HG03103 (cell line): ENCODE measurements around the gene GALNT9.

Experiments
- ATAC-seq: cut with Tn5 transposase; IDR thresholded peaks from one replicate; pipeline ENCODE4 v1.9.1; 2021; ENCODE audit warnings: low read depth; ENCODE audit not compliant: unreplicated experiment

The GALNT9 gene

GRCh38 chr12:132239796-132240668, 89.4 kb downstream of the GALNT9 start:
- ATAC-seq: no peak

- no peak for ATAC-seq
Observed at GRCh38 chr12:132239392-132239791, 90.0 kb downstream of the GALNT9 start.

GRCh38 chr12:132238884-132239283, 90.5 kb downstream of the GALNT9 start:
- no peak for ATAC-seq

- no peak for ATAC-seq
Observed at GRCh38 chr12:132238488-132238854, 90.9 kb downstream of the GALNT9 start.

GRCh38 chr12:132237772-132238487, 91.5 kb downstream of the GALNT9 start:
- ATAC-seq: no peak

GRCh38 chr12:132236930-132237771, 92.2 kb downstream of the GALNT9 start:
- ATAC-seq: no peak

- ATAC-seq: no peak
Observed at GRCh38 chr12:132236129-132236929, 93.1 kb downstream of the GALNT9 start.

- ATAC-seq: no peak
Observed at GRCh38 chr12:132235116-132235820, 94.1 kb downstream of the GALNT9 start.

GRCh38 chr12:132230381-132230780, 99.0 kb downstream of the GALNT9 start:
- ATAC-seq: no peak

GRCh38 chr12:132229926-132230325, 99.5 kb downstream of the GALNT9 start:
- no peak for ATAC-seq

GRCh38 chr12:132229193-132229760, 100.1 kb downstream of the GALNT9 start:
- ATAC-seq: no peak

GRCh38 chr12:132228476-132229192, 100.8 kb downstream of the GALNT9 start:
- no peak for ATAC-seq

GRCh38 chr12:132227782-132228475, 101.5 kb downstream of the GALNT9 start:
- ATAC-seq: no peak

- no peak for ATAC-seq
Observed at GRCh38 chr12:132227118-132227517, 102.3 kb downstream of the GALNT9 start.

- no peak for ATAC-seq
Observed at GRCh38 chr12:132226604-132227003, 102.8 kb downstream of the GALNT9 start.

GRCh38 chr12:132225214-132225613, 104.2 kb downstream of the GALNT9 start:
- ATAC-seq: no peak

- ATAC-seq: no peak
Observed at GRCh38 chr12:132224484-132224883, 104.9 kb downstream of the GALNT9 start.

GRCh38 chr12:132222808-132223173, 106.6 kb downstream of the GALNT9 start:
- ATAC-seq: no peak
